ENCODE results near the gene STAU1.
"Not testable (repeated sequence)": the region's sequence is repeated elsewhere in the genome, so short reads cannot be mapped to it uniquely, and the experiment has no call there.

The STAU1 gene

GRCh38 chr20:49214571-49214970 lies 26.4 kb upstream of the STAU1 start:
- DNase-seq (ENCODE audit: low read depth, low spot score), result no peak
- Histone ChIP-seq H3K9ac (ENCODE audit: insufficient read length) (no peak overlapping the region), H3K4me3 (no peak overlapping the region), H3K27ac (no peak overlapping the region), H3K9me3 (ENCODE audit: low read depth, low read length) (peaks cover 4% of the 10 kb centered on the region; the same call in 1 of the 2 replicates), H3K36me3 (ENCODE audit: insufficient read depth, low read length) (no peaks in the 10 kb centered on the region)
- TF ChIP-seq POLR2AphosphoS5 (IDR thresholded peaks at IDR 0.05; ENCODE audit: borderline replicate concordance, low read depth, low read length) (no peak), EZH2 (IDR thresholded peaks at IDR 0.05) (no peak), FOXP2 (optimal IDR thresholded peaks at IDR 0.05; ENCODE audit: control extremely low read depth, extremely low read length, insufficient read depth) (no peak)

GRCh38 chr20:49210757-49211110 lies 22.6 kb upstream of the STAU1 start:
- peaks cover 4% of the 10 kb centered on the region; the same call in 1 of the 2 replicates for H3K9me3 ChIP-seq (ENCODE audit: low read depth, low read length)
- TF ChIP-seq FOXP2 (optimal IDR thresholded peaks at IDR 0.05; ENCODE audit: control extremely low read depth, extremely low read length, insufficient read depth) (no peak), POLR2AphosphoS5 (IDR thresholded peaks at IDR 0.05; ENCODE audit: borderline replicate concordance, low read depth, low read length) (no peak), EZH2 (IDR thresholded peaks at IDR 0.05) (no peak)
- DNase-seq (ENCODE audit: low read depth, low spot score), result no peak
- H3K9ac ChIP-seq (ENCODE audit: insufficient read length), result no peak overlapping the region
- H3K27ac ChIP-seq, result no peak overlapping the region
- H3K4me3 ChIP-seq, result no peak overlapping the region
- H3K36me3 ChIP-seq (ENCODE audit: insufficient read depth, low read length), result no peaks in the 10 kb centered on the region

GRCh38 chr20:49210101-49210756 lies 22.1 kb upstream of the STAU1 start:
- no peaks in the 10 kb centered on the region for H3K36me3 ChIP-seq (ENCODE audit: insufficient read depth, low read length)
- no peak for DNase-seq (ENCODE audit: low read depth, low spot score)
- H3K9ac ChIP-seq (ENCODE audit: insufficient read length), result no peak overlapping the region
- peaks cover 4% of the 10 kb centered on the region; the same call in 1 of the 2 replicates for H3K9me3 ChIP-seq (ENCODE audit: low read depth, low read length)
- no peak overlapping the region for H3K27ac ChIP-seq
- TF ChIP-seq EZH2 (IDR thresholded peaks at IDR 0.05), result no peak
- TF ChIP-seq FOXP2 (optimal IDR thresholded peaks at IDR 0.05; ENCODE audit: control extremely low read depth, extremely low read length, insufficient read depth), result no peak
- TF ChIP-seq POLR2AphosphoS5 (IDR thresholded peaks at IDR 0.05; ENCODE audit: borderline replicate concordance, low read depth, low read length), result no peak
- H3K4me3 ChIP-seq, result no peak overlapping the region

GRCh38 chr20:49207076-49207475 lies 18.9 kb upstream of the STAU1 start:
- Histone ChIP-seq H3K4me3 (no peak overlapping the region), H3K9me3 (ENCODE audit: low read depth, low read length) (peaks cover 4% of the 10 kb centered on the region; the same call in 1 of the 2 replicates), H3K36me3 (ENCODE audit: insufficient read depth, low read length) (no peaks in the 10 kb centered on the region), H3K9ac (ENCODE audit: insufficient read length) (no peak overlapping the region), H3K27ac (no peak overlapping the region)
- TF ChIP-seq EZH2 (IDR thresholded peaks at IDR 0.05), result no peak
- no peak for TF ChIP-seq POLR2AphosphoS5 (IDR thresholded peaks at IDR 0.05; ENCODE audit: borderline replicate concordance, low read depth, low read length)
- no peak for TF ChIP-seq FOXP2 (optimal IDR thresholded peaks at IDR 0.05; ENCODE audit: control extremely low read depth, extremely low read length, insufficient read depth)
- DNase-seq (ENCODE audit: low read depth, low spot score), result no peak

GRCh38 chr20:49203746-49204145 lies 15.6 kb upstream of the STAU1 start:
- no peaks in the 10 kb centered on the region for H3K9me3 ChIP-seq (ENCODE audit: low read depth, low read length)
- H3K36me3 ChIP-seq (ENCODE audit: insufficient read depth, low read length), result no peaks in the 10 kb centered on the region
- no peak overlapping the region for H3K4me3 ChIP-seq
- no peak overlapping the region for H3K27ac ChIP-seq
- TF ChIP-seq EZH2 (IDR thresholded peaks at IDR 0.05) (no peak), POLR2AphosphoS5 (IDR thresholded peaks at IDR 0.05; ENCODE audit: borderline replicate concordance, low read depth, low read length) (no peak), FOXP2 (optimal IDR thresholded peaks at IDR 0.05; ENCODE audit: control extremely low read depth, extremely low read length, insufficient read depth) (no peak)
- H3K9ac ChIP-seq (ENCODE audit: insufficient read length), result no peak overlapping the region
- DNase-seq (ENCODE audit: low read depth, low spot score), result no peak

- no peak for DNase-seq (ENCODE audit: low read depth, low spot score)
These were observed 14.9 kb upstream of the STAU1 start for GRCh38 chr20:49203011-49203410.

GRCh38 chr20:49199729-49200293 lies 11.7 kb upstream of the STAU1 start:
- no peak for TF ChIP-seq EZH2 (IDR thresholded peaks at IDR 0.05)
- no peak for TF ChIP-seq FOXP2 (optimal IDR thresholded peaks at IDR 0.05; ENCODE audit: control extremely low read depth, extremely low read length, insufficient read depth)
- TF ChIP-seq POLR2AphosphoS5 (IDR thresholded peaks at IDR 0.05; ENCODE audit: borderline replicate concordance, low read depth, low read length), result no peak
- Histone ChIP-seq H3K9ac (ENCODE audit: insufficient read length) (no peak overlapping the region), H3K4me3 (no peak overlapping the region), H3K9me3 (ENCODE audit: low read depth, low read length) (no peaks in the 10 kb centered on the region), H3K27ac (no peak overlapping the region), H3K36me3 (ENCODE audit: insufficient read depth, low read length) (no peaks in the 10 kb centered on the region)
- no peak for DNase-seq (ENCODE audit: low read depth, low spot score)

More at GRCh38 chr20:49203011-49203410, 14.9 kb upstream of the STAU1 start:
- TF ChIP-seq POLR2AphosphoS5 (IDR thresholded peaks at IDR 0.05; ENCODE audit: borderline replicate concordance, low read depth, low read length), result no peak
- TF ChIP-seq EZH2 (IDR thresholded peaks at IDR 0.05), result no peak
- TF ChIP-seq FOXP2 (optimal IDR thresholded peaks at IDR 0.05; ENCODE audit: control extremely low read depth, extremely low read length, insufficient read depth), result no peak
- Histone ChIP-seq H3K36me3 (ENCODE audit: insufficient read depth, low read length) (no peaks in the 10 kb centered on the region), H3K4me3 (no peak overlapping the region), H3K27ac (no peak overlapping the region), H3K9me3 (ENCODE audit: low read depth, low read length) (no peaks in the 10 kb centered on the region), H3K9ac (ENCODE audit: insufficient read length) (no peak overlapping the region)

GRCh38 chr20:49192944-49193518 lies 4.9 kb upstream of the STAU1 start:
- not testable (repeated sequence) for H3K4me3 ChIP-seq; DNase-seq (ENCODE audit: low read depth, low spot score)

More at GRCh38 chr20:49192944-49193518, 4.9 kb upstream of the STAU1 start:
- not testable (repeated sequence) for H3K9me3 ChIP-seq (ENCODE audit: low read depth, low read length); H3K27ac ChIP-seq; H3K9ac ChIP-seq (ENCODE audit: insufficient read length); H3K36me3 ChIP-seq (ENCODE audit: insufficient read depth, low read length)
